ENCODE results near the gene BFSP1.

BFSP1 gene

DNA sequence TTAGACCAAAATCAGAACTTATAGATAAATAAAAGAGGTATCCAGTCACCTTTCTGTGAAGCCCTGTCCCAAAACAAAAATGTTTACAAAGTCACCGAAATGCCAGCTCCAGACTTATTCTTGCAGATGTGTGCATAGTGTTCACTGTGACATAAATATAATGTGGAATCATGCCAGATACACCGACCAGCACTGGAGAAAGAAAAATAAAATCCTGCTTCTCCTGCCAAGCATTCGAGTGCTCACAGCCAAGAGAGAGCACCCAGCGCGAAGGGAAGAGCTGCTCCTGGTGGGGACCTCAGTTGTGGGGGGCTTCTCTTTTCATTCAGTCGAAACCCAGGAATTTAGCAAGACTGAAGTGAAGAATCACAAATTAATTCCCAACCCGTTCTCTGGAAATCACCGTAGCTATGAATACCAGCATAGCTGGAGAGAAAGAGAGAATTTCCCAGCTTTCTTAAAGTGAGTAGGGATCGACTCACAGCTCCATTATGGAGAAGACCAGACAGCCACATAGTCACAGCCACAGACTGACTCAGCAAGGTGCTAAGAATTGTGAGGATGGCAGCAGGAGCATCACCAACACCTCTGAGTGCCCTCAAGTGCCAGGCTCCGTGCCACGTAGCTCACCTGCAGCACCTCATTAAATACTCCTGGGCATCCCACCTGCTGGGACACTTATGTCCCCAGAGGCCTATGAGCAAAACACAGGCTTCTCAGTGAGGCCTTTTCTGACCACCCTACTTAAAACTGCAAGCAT is 33.2 kb downstream of the BFSP1 start:
- no peak for DNase-seq (ENCODE audit: low spot score)

DNA sequence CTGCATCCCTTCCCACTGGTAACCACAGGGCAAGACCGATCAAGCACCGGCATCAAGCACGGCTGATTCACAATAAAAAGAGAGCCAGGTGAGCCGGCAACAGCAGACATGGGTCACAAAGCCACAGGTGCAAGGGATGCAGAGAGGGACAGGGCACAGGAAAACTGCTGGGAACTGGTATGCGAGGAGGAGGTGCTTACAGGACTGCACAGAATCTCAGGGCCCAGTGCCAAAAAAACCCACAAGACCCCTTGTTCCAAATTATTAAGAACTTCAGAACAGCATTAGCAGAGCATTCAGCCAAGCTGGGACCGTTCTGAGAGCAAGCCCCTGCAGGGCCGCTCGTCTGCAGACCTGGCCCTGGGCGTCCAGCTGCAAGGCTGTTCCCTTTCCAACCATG is 35.4 kb downstream of the BFSP1 start:
- no peak for DNase-seq (ENCODE audit: low spot score)

GRCh38 chr20:17494201-17494600 is 37.0 kb downstream of the BFSP1 start:
- DNase-seq (ENCODE audit: low spot score), result no peak

DNA sequence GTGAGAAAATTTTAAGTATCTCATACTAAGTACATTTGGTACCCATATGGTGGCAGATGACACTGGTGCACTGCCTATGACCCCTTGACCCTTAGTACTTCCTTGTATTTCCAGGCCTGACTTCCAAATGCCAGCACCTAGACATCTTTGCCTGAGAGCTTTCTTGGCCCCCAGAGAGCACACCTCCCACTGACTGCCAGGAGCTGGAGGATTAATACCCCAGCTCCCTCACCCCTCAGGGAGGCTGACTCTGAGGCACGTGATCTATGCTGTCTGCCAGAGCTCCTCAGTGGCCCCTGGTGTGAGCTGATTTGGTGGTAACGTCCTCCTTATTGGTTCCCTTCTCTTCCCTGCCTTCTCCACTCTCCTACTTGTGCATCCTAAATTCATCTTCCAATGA is 38.0 kb downstream of the BFSP1 start:
- no peak for DNase-seq (ENCODE audit: low spot score)

DNA sequence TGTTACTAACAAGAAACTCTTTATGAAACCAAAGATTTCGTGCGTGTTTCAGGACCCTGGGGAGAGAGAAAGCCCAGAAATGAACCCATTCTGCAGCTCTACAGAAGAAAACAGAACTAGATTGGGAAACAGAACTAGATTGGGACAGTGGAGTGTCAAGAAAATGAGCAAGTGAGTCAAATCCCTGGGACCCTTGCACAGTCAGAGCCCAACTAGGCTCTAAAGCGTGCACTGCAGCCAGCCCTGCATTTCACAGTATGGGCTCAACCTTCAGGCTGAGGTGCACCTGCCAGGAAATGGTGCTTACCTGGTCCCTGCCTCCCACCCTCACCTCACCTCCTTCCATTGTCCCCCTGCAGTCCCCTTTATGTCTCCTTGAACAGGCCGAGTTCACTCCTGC is 39.7 kb downstream of the BFSP1 start:
- no peak for DNase-seq (ENCODE audit: low spot score)

- no peak for DNase-seq (ENCODE audit: low spot score)
Observed at GRCh38 chr20:17491041-17491440, 40.1 kb downstream of the BFSP1 start.

DNA sequence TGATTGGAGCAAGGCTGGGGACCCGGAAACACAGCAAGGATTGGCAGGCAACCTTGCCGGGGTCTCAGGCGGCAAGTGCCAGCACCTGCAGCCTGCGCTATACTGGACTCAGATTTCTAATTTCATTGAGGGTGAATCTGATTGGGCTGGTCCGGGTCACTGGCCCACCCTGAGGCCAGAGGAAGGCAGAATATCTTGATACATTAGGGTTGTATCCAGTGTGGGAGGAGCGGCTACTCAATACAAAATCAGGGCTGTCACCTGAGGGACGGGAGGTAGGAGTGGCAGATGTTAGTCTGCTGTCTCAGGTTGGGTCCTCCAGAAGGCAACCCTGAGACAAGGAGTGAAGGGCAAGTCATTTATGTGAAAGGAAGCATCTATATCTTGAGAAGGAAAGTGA is 40.7 kb downstream of the BFSP1 start:
- DNase-seq (ENCODE audit: low spot score), result no peak

DNA sequence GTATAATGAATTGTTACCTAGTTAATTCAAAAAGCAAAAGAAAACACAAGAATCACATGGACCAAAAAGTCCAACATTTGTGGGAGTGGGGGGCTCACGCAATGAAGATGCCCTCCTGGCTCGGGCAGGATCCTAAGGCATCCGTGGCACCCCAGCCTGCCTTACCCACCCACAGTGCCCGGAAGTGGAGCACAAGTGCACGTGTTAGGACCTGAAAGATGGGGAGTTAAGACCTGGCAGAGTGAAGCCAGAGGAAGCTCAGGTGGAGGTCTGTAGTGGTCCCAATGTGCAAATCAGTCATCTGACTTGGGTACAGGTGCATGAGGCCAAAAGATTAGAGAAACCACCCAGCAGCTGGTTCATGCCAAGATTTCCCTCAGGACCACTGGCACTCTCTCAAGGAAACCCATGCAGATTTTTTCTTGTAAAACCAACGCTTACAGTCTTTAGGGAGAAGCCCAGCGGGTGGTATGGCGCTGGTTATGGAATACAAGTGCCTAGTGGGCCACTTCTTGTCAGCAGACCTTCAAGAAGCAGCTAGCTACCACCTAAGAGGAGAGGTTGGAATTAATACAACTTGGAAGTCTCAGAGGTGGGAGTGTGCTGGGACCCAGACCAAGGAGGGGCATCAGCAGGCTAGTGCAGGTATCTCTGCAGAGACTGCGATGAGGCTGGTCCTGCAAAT is 42.1 kb downstream of the BFSP1 start:
- DNase-seq (ENCODE audit: low spot score), result no peak

GRCh38 chr20:17485017-17485416 is 46.2 kb downstream of the BFSP1 start:
- DNase-seq (ENCODE audit: low spot score), result no peak

DNA sequence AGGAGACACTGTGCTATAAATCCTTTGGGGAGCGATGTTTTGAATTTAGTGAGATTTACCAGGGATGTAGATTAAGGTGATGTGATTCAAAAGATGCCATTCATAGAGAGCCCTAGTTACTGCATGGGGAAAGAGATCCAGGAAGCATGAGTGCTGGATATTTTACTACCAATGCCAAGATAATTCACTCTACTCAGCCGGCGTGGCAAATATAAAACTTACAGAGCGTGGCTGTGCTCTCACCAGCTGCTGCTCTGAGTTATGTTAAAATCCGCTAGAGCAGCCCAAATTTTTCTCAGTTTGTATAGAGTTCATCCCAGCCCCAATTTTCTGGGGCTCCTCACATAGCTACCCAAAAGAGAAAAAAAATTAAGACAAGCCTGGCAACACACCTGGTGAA is 48.6 kb downstream of the BFSP1 start:
- no peak for DNase-seq (ENCODE audit: low spot score)

GRCh38 chr20:17481661-17482060 is 49.5 kb downstream of the BFSP1 start:
- DNase-seq (ENCODE audit: low spot score), result no peak

GRCh38 chr20:17480696-17481095 is 50.5 kb downstream of the BFSP1 start:
- no peak for DNase-seq (ENCODE audit: low spot score)

DNA sequence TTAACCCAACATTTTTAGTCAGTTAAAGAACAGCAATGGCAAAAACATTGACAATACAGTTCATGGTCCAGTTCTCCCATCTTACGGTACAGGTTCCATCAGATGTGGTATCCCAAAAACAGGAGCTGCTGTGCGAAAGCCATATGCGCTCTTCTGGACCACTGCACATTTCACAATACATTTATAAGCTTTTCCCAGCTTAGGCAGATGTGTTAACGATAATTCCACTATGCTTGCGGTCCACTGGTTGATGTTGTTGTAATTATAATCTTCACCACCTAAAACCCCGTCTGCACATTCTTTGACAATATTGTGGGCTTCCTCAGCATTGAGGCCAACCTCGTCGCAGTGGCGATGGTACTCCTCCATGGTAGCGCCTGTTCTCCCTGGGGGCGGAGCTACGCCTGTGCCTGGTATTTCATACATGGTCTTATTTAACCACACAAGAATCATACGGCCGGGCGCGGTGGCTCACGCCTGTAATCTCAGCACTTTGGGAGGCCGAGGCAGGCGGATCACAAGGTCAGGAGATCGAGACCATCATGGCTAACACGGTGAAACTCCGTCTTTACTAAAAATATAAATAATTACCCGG is 52.0 kb downstream of the BFSP1 start:
- no peak for DNase-seq (ENCODE audit: low spot score)

DNA sequence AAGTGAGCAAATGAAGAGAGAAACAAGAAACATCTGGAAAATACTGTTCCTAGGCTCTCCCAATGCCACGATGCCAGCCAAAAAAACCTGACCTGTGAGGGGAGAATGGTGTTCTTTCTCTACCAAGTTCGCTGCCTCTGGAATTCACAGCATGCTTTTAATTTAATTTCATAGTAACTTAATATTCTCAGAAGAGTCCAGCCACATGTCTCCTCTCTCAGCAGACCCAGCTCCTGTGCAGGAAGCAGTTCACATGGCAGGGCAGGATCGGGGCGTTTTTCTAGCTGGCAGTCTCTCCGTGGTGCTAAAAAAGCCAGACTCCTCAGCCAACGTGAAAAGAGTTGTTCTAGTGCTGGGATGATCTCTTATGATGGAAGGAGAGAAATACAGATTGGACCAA is 57.5 kb downstream of the BFSP1 start:
- no peak for DNase-seq (ENCODE audit: low spot score)

- DNase-seq (ENCODE audit: low spot score), result no peak
Observed at GRCh38 chr20:17471606-17472187, 59.5 kb downstream of the BFSP1 start.

DNA sequence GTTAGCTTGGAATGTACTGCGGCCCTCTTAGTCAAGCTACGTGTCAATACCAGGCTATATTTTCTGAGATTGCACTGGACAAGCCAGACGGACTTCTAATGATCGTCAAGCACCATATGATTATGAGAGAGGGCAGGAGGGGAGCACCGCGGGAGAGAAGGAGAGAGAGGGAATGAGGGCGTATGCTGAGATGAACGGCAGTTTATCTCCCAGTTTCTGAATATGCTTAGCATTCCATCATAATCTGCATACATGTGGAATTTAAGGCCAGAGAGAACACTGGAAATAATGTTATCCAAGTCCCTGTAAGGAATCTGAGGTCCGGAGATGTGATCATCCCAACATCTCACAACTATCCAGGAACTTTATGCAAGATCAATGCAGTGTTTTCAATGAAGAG is 60.2 kb downstream of the BFSP1 start:
- DNase-seq (ENCODE audit: low spot score), result no peak

- DNase-seq (ENCODE audit: low spot score), result no peak
Observed at GRCh38 chr20:17470521-17470920, 60.7 kb downstream of the BFSP1 start.

- DNase-seq (ENCODE audit: low spot score), result no peak
Observed at GRCh38 chr20:17469246-17470030, 61.7 kb downstream of the BFSP1 start.

DNA sequence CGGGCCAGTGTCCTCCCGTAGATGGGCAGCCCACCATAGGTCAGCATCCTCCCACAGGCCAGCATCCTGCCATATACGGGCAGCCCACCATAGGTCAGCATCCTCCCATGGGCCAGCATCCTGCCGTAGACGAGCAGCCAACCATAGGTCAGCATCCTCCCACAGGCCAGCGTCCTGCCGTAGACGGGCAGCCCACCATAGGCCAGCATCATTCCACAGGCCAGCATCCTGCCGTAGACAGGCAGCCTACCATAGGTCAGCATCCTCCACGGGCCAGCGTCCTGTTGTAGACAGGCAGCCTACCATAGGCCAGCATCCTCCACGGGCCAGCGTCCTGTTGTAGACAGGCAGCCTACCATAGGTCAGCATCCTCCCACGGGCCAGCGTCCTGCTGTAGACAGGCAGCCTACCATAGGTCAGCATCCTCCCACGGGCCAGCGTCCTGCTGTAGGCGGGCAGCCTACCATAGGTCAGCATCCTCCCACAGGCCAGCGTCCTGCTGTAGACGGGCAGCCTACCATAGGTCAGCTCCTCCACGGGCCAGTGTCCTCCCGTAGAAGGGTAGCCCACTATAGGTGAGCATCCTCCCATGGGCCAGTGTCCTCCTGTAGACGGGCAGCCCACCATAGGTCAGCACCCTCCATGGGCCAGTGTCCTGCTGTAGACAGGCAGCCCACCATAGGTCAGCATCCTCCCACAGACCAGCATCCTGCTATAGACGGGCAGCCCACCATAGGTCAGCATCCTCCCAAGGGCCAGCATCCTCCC is 62.9 kb downstream of the BFSP1 start:
- no peak for DNase-seq (ENCODE audit: low spot score)

DNA sequence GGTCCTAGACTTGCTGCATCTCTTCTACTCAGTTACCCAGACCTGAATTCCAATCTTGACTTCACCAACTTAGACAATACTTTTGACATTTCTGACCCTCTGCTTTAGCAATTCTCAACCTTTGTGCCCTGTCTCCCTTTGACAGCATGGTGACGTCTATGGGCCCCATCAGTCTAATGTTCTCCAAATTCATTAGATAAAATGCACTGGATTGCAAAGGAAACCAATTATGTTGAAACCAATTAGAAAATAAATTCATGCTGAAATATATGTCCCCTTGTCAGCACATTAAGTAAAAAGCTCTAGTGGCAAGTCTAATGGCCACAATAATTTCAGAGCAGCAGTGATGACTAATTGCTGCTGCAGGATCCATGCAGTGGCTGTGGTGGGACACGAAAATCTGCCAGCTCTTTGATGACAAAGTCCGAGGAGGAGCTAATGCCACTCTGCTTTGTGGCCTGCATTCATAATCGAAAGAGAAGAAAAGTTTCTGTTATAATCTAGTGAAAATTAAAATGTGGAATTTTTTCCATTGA is 64.0 kb downstream of the BFSP1 start:
- DNase-seq (ENCODE audit: low spot score), result no peak

GRCh38 chr20:17466641-17467040 is 64.5 kb downstream of the BFSP1 start:
- DNase-seq (ENCODE audit: low spot score), result no peak
